Sigmoid colon (tissue), 7 donors: ENCODE measurements around the gene CYP46A1. TPM values are rescaled to one million over a fixed set of nuclear protein-coding genes. Genes with fewer than 3 reads are reported as not detected.

Experiments used
- DNase-seq: peaks from one replicate; pipeline ENCODE4 v3.0.0-alpha.2; 2019
- H3K27ac ChIP-seq, 4 donors: fragments of 200-600 bp; sonication (generic); one replicate each; pipeline ENCODE4 v1.5.1; 2016 to 2019; ENCODE audit warnings: mild to moderate bottlenecking in 1 of 4
- H3K27me3 ChIP-seq, 3 donors: fragments of 200-600 bp; sonication (generic); one replicate each; pipeline ENCODE4 v1.5.1; 2019; ENCODE audit warnings: mild to moderate bottlenecking in 1 of 3
- H3K36me3 ChIP-seq, 4 donors: fragments of 200-600 bp; sonication (generic); one replicate each; pipeline ENCODE4 v1.5.1; 2016 to 2019
- H3K4me1 ChIP-seq, 4 donors: fragments of 200-600 bp; sonication (generic); one replicate each; pipeline ENCODE4 v1.5.1; 2017 to 2019
- H3K4me3 ChIP-seq, 4 donors: fragments of 200-600 bp; sonication (generic); one replicate each; pipeline ENCODE4 v1.5.1; 2017 to 2019; ENCODE audit warnings: mild to moderate bottlenecking in 2 of 4, moderate library complexity in 1 of 4
- H3K9me3 ChIP-seq, 4 donors: fragments of 200-600 bp in 3 of 4; sonication (generic) in 3 of 4; one replicate each; pipeline versions ENCODE4 v1.5.1 to v1.6.1; 2013 to 2019
- CTCF ChIP-seq, 4 experiments: fragments of 450-650 bp in 3 of 4; fragments of 200-600 bp in 1 of 4; IDR thresholded peaks; one replicate each; pipeline ENCODE4 v1.5.1; 2016 to 2019; ENCODE audit warnings: antibody characterized with exemption in 4 of 4, mild to moderate bottlenecking in 3 of 4, moderate library complexity in 2 of 4
- EP300 ChIP-seq, 4 donors: sonication (generic); formaldehyde crosslinking; IDR thresholded peaks; one replicate each; pipeline ENCODE4 v1.6.1; 2017; ENCODE audit warnings: antibody characterized with exemption in 4 of 4
- POLR2A ChIP-seq, 2 donors: fragments of 450-650 bp; IDR thresholded peaks; one replicate each; pipeline ENCODE4 v1.6.1; 2016; ENCODE audit warnings: antibody characterized with exemption in 2 of 2, mild to moderate bottlenecking in 2 of 2, moderate library complexity in 2 of 2
- POLR2AphosphoS5 ChIP-seq, 4 donors: sonication (generic); formaldehyde crosslinking; IDR thresholded peaks; one replicate each; pipeline ENCODE4 v1.6.1; 2017; ENCODE audit warnings: antibody characterized with exemption in 4 of 4
- WGBS, 2 donors: extraction: QIAGEN DNeasy Blood & Tissue Kit; methylation state at CpG; one replicate each; pipeline ENCODE4 v1.1.7; 2013; 5-methylcytosine and 5-hydroxymethylcytosine counted together
- intact Hi-C: fragments of 100-400 bp; cut with DNase I; formaldehyde crosslinking; loops from one replicate; pipeline ENCODE4 v1.15.1; 2023
- polyA plus RNA-seq, 3 donors: library from polyadenylated mRNA; stranded (reverse); fragments of 200-250 nt; gene quantifications; one replicate each; pipeline ENCODE4 v1.2.3, GENCODE V29; 2013
- total RNA-seq, 4 donors: library from RNA; depleted of rRNA; stranded (reverse); fragments of >200 nt; gene quantifications; one replicate each; pipeline ENCODE4 v1.1.0, GENCODE V29; 2016
- donor health status: healthy with polysubstance abuse.
- donor health status: Bipolar disorder and iron deficiency.
- donor health status: healthy.

Gene CYP46A1
- total and polyA plus RNA-seq, 7 donors, result under 0.01 to 2.0 (median 0.84) TPM; not detected in 1

GRCh38 chr14:99728981-99729451 is 44.9 kb downstream of the CYP46A1 start:
- H3K27me3 ChIP-seq, result no peaks in the 10 kb centered on the region
- 66 to 70% methylated on average over 4 of the region's 4 CpGs for WGBS, 2 donors
- intact Hi-C loops, result no loop called here
- H3K27ac ChIP-seq, result no peak overlapping the region
- H3K9me3 ChIP-seq, result no peaks in the 10 kb centered on the region
- no peak for TF ChIP-seq EP300 (IDR thresholded peaks at IDR 0.05)
- TF ChIP-seq POLR2AphosphoS5 (IDR thresholded peaks at IDR 0.05), result no peak
- TF ChIP-seq CTCF (IDR thresholded peaks at IDR 0.05), result no peak
- no peak for TF ChIP-seq POLR2A (IDR thresholded peaks at IDR 0.05)
- no peak overlapping the region for H3K4me3 ChIP-seq
- DNase-seq, result peak; percentile 37
- H3K36me3 ChIP-seq, result no peaks in the 10 kb centered on the region
- peaks cover 0 to 28% (median 26%) of the 10 kb centered on the region in 4 donors for H3K4me1 ChIP-seq

- Histone ChIP-seq H3K36me3 (no peaks in the 10 kb centered on the region), H3K27ac (peak overlapping the region; percentile 38 to 70 (median 66)), H3K4me3 (peak overlapping the region; percentile 40 to 84 (median 70)), H3K27me3 (no peaks in the 10 kb centered on the region), H3K4me1 (peaks cover 0 to 28% (median 26%) of the 10 kb centered on the region in 4 donors), H3K9me3 (no peaks in the 10 kb centered on the region)
- DNase-seq, result peak; percentile 85
- intact Hi-C loops, result loop anchor here (1.0 to 2.0 kb wide), 3 partner anchors 47 to 155 kb away; partner anchors contain the start of gene EML1
- TF ChIP-seq CTCF (IDR thresholded peaks at IDR 0.05), result peak; percentile 42 to 95 (median 81)
- no peak for TF ChIP-seq EP300 (IDR thresholded peaks at IDR 0.05)
- WGBS, 2 donors, result 4 to 6% methylated on average over 75 of the region's 75 CpGs
Observed at GRCh38 chr14:99729991-99730875, 46.1 kb downstream of the CYP46A1 start.

- Histone ChIP-seq H3K9me3 (no peaks in the 10 kb centered on the region), H3K27me3 (no peaks in the 10 kb centered on the region), H3K27ac (peak overlapping the region; percentile 38 to 70 (median 66)), H3K4me3 (peak overlapping the region in 2 of 4 donors; percentile 74 to 84), H3K36me3 (no peaks in the 10 kb centered on the region), H3K4me1 (peaks cover 0 to 28% (median 26%) of the 10 kb centered on the region in 4 donors)
- intact Hi-C loops, result loop anchor here (1.0 to 2.0 kb wide), 3 partner anchors 48 to 154 kb away; partner anchors contain the start of gene EML1
- WGBS, 2 donors, result 71 to 82% methylated on average over 13 of the region's 13 CpGs
- no peak for TF ChIP-seq POLR2AphosphoS5 (IDR thresholded peaks at IDR 0.05)
- TF ChIP-seq CTCF (IDR thresholded peaks at IDR 0.05), result no peak
- no peak for TF ChIP-seq POLR2A (IDR thresholded peaks at IDR 0.05)
- no peak for TF ChIP-seq EP300 (IDR thresholded peaks at IDR 0.05)
- DNase-seq, result peak; percentile 71
Observed at GRCh38 chr14:99730876-99731546, 46.9 kb downstream of the CYP46A1 start.

GRCh38 chr14:99731547-99732435 is 47.7 kb downstream of the CYP46A1 start:
- Histone ChIP-seq H3K4me1 (peaks cover 0 to 31% (median 29%) of the 10 kb centered on the region in 4 donors), H3K36me3 (no peaks in the 10 kb centered on the region), H3K9me3 (no peaks in the 10 kb centered on the region), H3K27ac (peak overlapping the region; percentile 14 to 67 (median 51)), H3K27me3 (no peaks in the 10 kb centered on the region), H3K4me3 (no peak overlapping the region)
- peak; percentile 74 for DNase-seq
- intact Hi-C loops, result loop anchor here (2.0 kb wide), 2 partner anchors 49 to 61 kb away; partner anchors contain the start of gene EML1
- no peak for TF ChIP-seq POLR2A (IDR thresholded peaks at IDR 0.05)
- TF ChIP-seq EP300 (IDR thresholded peaks at IDR 0.05), result no peak
- TF ChIP-seq CTCF (IDR thresholded peaks at IDR 0.05), result no peak
- TF ChIP-seq POLR2AphosphoS5 (IDR thresholded peaks at IDR 0.05), result no peak
- 68 to 86% methylated on average over 32 of the region's 32 CpGs for WGBS, 2 donors
